Measurements from ENCODE around the gene PARD3.

Gene PARD3

DNA sequence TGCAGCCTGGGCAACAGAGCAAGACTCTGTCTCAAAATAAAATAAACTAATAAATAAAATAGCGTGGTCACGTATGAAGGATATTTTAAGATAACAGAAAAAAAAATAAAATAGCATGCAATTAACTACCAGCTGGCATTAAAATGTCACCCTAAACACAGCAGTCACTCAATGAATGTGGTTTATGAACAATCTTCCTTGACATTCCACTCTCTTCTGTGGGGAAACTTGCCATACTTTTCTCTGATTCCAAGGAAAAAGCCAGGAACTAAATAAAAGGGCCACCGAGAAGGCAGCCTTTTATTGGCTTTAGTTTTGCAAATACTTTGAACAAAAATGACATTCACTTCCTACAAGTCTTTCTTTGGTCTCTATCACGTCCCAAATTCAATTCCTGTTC is 266.6 kb downstream of the PARD3 start:
- Mint-ChIP-seq H3K36me3 (ENCODE audit: low read depth) (no peaks in the 10 kb centered on the region), H3K27ac (no peak overlapping the region), H3K4me3 (no peak overlapping the region), H3K27me3 (peaks cover 2% of the 10 kb centered on the region), H3K4me1 (ENCODE audit: low read depth) (no peaks in the 10 kb centered on the region), H3K9me3 (no peaks in the 10 kb centered on the region)

DNA sequence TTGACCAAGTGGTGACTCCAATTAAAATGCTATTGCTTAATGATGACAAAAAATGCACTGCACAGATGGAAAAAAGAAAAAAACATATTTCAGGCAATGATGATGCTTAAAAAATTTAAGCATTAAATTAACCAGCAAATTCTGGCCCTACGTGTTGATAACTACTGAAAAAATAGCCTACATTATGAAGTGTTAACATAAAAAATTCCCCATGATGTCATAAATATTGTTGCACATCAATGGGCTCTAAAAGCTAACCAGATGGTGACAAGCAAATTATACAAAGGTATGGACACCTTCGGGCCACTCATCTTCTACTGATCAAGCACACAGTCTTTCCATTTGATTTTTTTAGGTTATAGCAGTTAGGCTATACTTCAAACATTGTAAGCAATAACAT is 267.4 kb downstream of the PARD3 start:
- Mint-ChIP-seq H3K9me3 (no peaks in the 10 kb centered on the region), H3K4me3 (no peak overlapping the region), H3K4me1 (ENCODE audit: low read depth) (no peaks in the 10 kb centered on the region), H3K27ac (no peak overlapping the region), H3K36me3 (ENCODE audit: low read depth) (no peaks in the 10 kb centered on the region), H3K27me3 (peaks cover 2% of the 10 kb centered on the region)

DNA sequence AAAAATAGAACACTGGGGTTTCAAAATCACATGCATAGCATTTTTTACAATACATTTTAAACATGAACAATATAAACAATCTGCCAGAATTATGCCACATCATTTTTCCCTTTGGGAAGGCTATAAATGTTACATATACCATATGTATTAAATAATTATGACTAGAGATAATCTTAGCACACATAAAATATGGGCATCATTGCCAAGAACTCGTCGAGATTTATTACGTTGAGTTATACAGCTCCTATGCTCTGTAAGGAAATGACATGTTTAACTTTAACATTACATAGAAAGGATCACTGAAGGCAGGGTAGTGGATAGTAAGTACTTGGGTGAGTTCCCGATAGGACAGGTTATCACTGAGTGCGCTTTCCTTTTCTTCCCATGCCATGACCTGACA is 267.8 kb downstream of the PARD3 start:
- H3K4me1 Mint-ChIP-seq (ENCODE audit: low read depth) = no peaks in the 10 kb centered on the region
- H3K4me3 Mint-ChIP-seq = no peak overlapping the region
- no peaks in the 10 kb centered on the region for H3K9me3 Mint-ChIP-seq
- H3K27ac Mint-ChIP-seq = no peak overlapping the region
- H3K27me3 Mint-ChIP-seq = peaks cover 2% of the 10 kb centered on the region
- H3K36me3 Mint-ChIP-seq (ENCODE audit: low read depth) = no peaks in the 10 kb centered on the region

DNA sequence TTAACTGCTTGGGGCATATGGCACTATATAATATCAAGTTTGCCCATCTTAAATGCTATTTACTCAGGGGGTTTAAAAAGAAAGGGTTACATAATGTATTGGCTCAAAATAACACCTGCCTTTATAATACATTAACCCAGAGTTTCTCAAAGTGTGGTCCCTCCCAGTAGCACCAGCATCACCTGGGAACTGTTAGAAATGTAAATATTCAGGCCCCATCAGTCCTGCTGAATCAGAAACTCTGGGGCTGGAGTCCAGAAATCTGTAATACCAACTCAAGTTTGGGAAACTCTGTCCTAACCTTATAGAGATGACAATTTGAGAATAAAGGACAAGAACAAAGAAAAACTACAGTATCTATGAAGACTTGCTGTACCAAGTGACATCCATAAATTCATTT is 270.7 kb downstream of the PARD3 start:
- Mint-ChIP-seq H3K9me3 (no peaks in the 10 kb centered on the region), H3K27me3 (peaks cover 2% of the 10 kb centered on the region), H3K4me3 (no peak overlapping the region), H3K4me1 (ENCODE audit: low read depth) (no peaks in the 10 kb centered on the region), H3K27ac (no peak overlapping the region), H3K36me3 (ENCODE audit: low read depth) (no peaks in the 10 kb centered on the region)

DNA sequence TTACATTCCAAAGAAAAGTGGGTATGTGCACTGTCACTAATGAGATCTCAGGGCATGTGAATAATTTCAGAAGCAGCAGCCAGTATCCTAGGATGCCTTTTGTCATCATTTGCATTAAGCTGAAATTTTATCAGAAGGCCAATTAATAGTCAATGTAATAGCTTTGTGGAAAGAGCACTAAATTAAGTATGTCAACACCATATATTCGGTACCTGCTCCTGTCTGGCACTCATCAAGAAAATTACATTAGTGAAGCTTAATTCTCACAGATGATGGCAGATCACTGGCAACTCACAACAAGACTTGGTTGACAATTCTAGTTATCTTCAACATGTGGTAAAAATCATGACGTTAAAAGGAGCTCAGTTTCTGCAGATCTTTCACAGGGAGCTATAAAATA is 271.4 kb downstream of the PARD3 start:
- Mint-ChIP-seq H3K27me3 (peaks cover 2% of the 10 kb centered on the region), H3K36me3 (ENCODE audit: low read depth) (no peaks in the 10 kb centered on the region), H3K9me3 (no peaks in the 10 kb centered on the region), H3K4me3 (no peak overlapping the region), H3K27ac (no peak overlapping the region), H3K4me1 (ENCODE audit: low read depth) (no peaks in the 10 kb centered on the region)

DNA sequence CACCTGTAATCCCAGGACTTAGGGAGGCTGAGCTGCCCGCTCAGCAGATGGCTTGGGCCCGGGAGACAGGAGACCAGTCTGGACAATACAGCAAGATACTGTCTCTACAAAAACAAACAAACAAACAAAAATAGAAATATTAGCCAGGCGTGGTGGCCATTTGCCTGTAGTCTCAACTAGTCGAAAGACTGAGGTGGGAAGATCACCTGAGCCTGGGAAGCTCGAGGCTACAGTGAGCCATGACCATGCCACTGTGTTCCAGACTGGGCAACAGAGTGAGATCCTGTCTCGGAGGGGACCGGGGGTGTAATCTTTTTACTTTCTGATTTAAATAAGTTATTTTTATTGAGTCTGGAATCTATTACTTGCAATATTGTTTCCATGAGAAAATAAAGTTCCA is 274.6 kb downstream of the PARD3 start:
- Mint-ChIP-seq H3K27me3 (no peaks in the 10 kb centered on the region), H3K36me3 (ENCODE audit: low read depth) (no peaks in the 10 kb centered on the region), H3K4me1 (ENCODE audit: low read depth) (no peaks in the 10 kb centered on the region), H3K9me3 (no peaks in the 10 kb centered on the region), H3K4me3 (no peak overlapping the region), H3K27ac (no peak overlapping the region)

DNA sequence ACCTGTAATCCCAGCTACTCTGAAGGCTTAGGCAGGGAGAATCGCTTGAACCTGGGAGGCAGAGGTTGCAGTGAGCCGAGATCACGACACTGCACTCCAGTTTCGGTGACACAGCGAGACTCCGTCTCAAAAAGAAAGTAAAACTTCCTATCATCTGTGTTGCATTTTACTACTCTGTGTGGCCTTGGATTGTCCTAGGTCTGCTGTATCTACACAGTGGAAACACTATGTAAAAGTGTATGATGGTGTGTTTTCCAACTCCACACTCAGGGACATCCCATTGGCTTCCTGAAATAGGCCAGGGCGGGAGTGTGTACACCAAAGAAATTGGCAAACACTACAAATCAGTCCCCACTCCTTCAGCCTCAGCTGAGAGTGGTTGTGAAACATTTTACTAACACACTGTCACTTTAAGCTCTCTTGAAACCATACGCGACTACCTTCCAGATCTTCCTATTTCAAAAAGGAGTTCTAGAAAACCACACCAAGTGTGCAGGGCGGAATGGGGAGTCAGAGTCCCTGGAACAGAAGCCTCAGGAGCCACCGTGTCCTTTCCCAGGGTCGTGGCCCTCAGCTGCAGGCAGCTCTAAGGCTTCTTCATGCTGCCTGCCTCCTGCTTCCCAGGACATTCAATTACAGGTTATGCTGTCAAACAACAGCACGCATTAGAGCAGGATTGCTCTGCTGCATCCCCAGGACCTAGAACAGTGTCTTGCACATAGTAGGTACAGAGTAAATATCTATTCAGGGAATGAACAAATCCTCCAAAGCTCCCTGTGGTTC is 275.4 kb downstream of the PARD3 start:
- no peak overlapping the region for H3K4me3 Mint-ChIP-seq
- H3K4me1 Mint-ChIP-seq (ENCODE audit: low read depth) = no peaks in the 10 kb centered on the region
- no peaks in the 10 kb centered on the region for H3K9me3 Mint-ChIP-seq
- no peaks in the 10 kb centered on the region for H3K27me3 Mint-ChIP-seq
- H3K27ac Mint-ChIP-seq = no peak overlapping the region
- no peaks in the 10 kb centered on the region for H3K36me3 Mint-ChIP-seq (ENCODE audit: low read depth)

DNA sequence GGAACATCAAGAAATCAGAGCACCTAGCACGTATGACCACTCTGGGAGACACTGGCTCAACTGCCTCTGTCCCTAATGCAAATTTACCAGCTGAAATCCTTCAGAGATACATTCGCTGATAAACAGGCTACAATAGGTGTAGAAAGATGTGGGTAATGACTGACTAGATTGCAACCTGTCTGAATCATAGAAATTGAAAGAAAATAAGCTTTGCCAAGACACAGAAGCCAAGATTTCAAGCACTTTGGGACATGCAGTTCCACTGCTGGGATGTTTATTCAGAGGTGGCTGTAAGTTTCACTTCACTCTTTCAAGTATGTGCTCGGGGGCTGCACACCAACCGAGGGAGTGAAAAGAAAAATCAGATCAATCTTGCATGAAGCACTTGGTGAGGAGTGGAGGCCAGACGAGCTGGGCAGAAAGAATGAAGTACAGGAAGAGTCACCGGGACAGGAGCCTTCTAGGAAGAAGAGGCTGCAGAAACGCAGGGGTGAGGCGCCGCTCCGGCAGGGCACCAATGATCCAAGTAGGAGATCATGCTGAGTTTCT is 276.7 kb downstream of the PARD3 start:
- H3K27ac Mint-ChIP-seq = no peak overlapping the region
- H3K4me3 Mint-ChIP-seq = no peak overlapping the region

DNA sequence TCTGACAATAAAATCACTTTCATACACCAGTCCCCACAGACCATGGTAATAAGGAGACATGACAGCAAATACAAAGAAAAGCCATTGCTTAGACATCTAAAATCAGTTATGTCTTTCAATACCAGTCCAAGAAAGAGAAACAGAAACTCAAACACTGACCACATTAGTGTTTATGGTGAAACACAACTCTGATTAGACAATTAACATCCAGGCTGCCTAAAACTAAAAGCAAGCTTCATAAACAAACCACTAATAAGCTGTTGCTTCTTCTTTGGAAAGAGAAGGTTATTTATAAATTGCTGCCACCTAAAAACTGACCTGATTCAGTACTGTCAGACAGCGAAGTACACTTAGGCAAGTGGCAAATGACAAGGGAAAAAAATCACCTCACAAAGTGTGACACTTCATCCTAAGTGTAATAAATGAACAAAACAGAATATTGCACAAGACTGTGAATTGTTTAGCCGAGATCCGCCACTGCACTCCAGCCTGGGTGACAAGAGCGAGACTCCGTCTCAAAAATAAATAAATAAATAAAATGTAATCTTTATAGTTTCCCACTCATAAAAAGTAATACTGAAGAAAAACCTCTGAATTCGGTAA is 277.4 kb downstream of the PARD3 start:
- no peaks in the 10 kb centered on the region for H3K36me3 Mint-ChIP-seq (ENCODE audit: low read depth)
- no peak overlapping the region for H3K4me3 Mint-ChIP-seq
- H3K27ac Mint-ChIP-seq = no peak overlapping the region
- no peaks in the 10 kb centered on the region for H3K9me3 Mint-ChIP-seq
- no peaks in the 10 kb centered on the region for H3K4me1 Mint-ChIP-seq (ENCODE audit: low read depth)
- H3K27me3 Mint-ChIP-seq = peaks cover 1% of the 10 kb centered on the region

More for the DNA sequence above, 276.7 kb downstream of the PARD3 start:
- Mint-ChIP-seq H3K27me3 (no peaks in the 10 kb centered on the region), H3K4me1 (ENCODE audit: low read depth) (no peaks in the 10 kb centered on the region), H3K36me3 (ENCODE audit: low read depth) (no peaks in the 10 kb centered on the region), H3K9me3 (no peaks in the 10 kb centered on the region)

DNA sequence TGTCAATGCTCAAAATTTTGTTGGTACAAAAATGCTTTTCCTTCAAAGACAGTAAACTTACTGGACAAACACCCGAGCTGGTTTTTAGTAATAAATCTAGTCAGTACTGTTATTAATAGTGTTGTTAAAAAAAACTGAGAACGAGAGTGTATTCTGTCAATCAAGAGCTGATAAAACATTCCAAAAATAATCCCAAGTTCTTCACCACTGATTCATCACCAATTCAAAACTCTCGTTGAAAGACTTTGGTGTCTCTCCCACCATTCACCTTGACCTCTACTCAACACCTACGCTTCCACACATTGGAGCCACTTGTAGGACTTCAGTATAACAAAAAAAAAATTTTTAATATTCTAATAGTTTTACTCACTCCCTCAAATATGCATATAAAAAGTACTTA is 279.2 kb downstream of the PARD3 start:
- no peak overlapping the region for H3K4me3 Mint-ChIP-seq
- no peak overlapping the region for H3K27ac Mint-ChIP-seq
- H3K36me3 Mint-ChIP-seq (ENCODE audit: low read depth) = no peaks in the 10 kb centered on the region
- H3K4me1 Mint-ChIP-seq (ENCODE audit: low read depth) = no peaks in the 10 kb centered on the region
- H3K27me3 Mint-ChIP-seq = peaks cover 4% of the 10 kb centered on the region
- no peaks in the 10 kb centered on the region for H3K9me3 Mint-ChIP-seq

DNA sequence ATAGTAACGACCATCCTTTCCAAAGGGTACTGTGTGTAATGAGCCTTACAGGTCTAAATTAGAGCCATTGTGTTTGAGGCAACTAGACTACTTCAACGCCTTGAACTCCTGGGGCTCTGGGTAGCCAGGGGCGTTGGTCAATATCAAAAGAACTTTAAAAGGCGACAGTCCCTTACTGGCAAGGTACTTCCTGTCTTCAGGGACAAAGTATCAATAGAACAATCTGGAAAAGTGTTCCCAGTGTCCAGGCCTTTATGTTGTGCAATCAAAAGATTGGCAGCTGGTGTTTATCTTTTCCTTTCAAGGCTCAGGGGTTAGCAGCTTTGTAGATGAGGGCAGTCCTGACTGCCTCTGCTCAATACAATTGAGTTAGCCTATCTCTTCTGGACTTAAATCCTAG is 284.3 kb downstream of the PARD3 start:
- H3K4me3 Mint-ChIP-seq = no peak overlapping the region
- peaks cover 8% of the 10 kb centered on the region for H3K27me3 Mint-ChIP-seq
- no peaks in the 10 kb centered on the region for H3K36me3 Mint-ChIP-seq (ENCODE audit: low read depth)
- H3K9me3 Mint-ChIP-seq = no peaks in the 10 kb centered on the region
- no peaks in the 10 kb centered on the region for H3K4me1 Mint-ChIP-seq (ENCODE audit: low read depth)
- H3K27ac Mint-ChIP-seq = no peak overlapping the region

DNA sequence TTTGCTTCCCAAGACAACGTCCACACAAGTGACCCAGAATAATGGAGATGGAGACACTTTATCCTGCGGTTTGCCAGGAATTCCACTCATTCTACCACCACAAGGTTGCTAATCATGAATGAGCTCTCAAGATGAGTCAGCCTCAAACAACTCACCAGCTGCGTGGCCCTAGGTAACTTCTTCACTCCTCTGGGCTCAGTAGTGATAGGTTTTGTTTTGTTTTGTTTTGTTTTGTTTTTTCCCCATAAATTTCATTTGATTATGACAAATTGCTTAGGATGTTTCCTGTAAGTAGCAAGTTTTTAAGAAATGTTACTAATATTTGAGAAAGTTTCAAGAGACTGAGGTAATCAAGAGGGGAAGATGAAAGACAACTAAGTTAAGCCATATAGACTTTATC is 286.8 kb downstream of the PARD3 start:
- H3K4me3 Mint-ChIP-seq = no peak overlapping the region
- H3K4me1 Mint-ChIP-seq (ENCODE audit: low read depth) = no peaks in the 10 kb centered on the region
- H3K36me3 Mint-ChIP-seq (ENCODE audit: low read depth) = no peaks in the 10 kb centered on the region
- H3K27ac Mint-ChIP-seq = no peak overlapping the region
- no peaks in the 10 kb centered on the region for H3K9me3 Mint-ChIP-seq
- H3K27me3 Mint-ChIP-seq = peaks cover 8% of the 10 kb centered on the region

DNA sequence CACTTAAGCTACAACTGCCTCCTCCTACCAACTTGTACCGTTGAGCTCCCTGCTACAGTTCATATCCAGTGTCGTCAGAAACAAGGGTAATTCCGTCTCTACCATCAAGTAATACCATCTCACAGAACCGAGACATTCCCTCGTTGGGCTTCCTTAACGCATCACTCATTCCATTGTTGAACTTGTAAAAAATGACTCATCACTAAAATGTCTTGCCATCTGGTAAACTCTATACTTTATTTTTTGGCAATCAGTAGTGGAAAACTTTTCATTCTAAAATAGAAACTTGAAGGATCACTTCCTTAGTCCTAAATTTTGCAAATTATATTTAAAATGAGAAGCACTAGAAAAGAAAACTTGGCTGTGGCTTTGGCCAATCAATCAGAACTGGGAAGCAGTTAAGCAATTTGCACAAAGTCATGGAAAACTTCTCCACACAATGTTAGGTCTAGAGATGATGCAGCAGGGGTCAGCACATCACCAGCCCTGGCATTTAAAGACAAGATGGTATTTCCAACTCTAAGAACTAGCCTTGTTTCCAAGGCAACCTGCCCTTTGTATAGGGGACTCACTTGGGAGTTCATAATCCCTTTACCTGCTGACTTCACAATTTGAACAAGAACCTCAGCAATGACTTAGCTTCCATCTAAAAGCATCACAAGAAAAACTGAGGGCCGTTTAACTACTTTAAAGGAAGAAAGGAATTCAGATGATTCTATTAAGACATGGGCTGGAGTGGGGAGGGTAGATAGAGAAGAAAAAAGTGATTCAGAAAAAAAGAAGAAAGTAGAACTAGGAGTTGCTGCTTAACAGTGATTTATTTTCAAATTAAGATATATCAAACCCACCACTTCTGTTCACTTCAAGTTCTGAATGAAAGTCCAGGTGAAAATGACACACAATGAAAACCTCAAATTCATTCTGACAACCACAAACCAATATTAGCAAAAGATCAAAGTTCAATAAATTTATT is 288.1 kb downstream of the PARD3 start:
- Mint-ChIP-seq H3K36me3 (ENCODE audit: low read depth) (no peaks in the 10 kb centered on the region), H3K4me3 (no peak overlapping the region), H3K9me3 (no peaks in the 10 kb centered on the region), H3K27me3 (peaks cover 4% of the 10 kb centered on the region), H3K4me1 (ENCODE audit: low read depth) (peaks cover 7% of the 10 kb centered on the region), H3K27ac (no peak overlapping the region)

DNA sequence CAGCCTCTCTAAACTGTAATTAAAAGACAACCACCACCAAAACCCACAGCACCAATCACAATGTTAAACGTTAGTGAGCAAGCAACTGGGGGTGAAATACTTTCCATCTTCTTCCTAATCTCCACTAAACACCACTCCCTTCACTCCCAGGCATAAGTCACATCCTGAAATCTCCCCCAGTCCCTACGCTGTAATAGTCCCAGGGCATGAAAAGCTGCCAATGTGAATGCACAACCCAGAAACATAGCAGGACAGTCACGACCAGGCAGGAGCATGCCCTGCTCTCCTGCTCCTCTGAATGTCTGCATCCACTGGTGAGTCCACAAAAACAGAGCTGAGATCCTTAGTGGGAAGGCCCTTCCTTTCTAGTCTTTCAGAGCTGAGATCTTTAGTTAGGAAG is 288.9 kb downstream of the PARD3 start:
- H3K36me3 Mint-ChIP-seq (ENCODE audit: low read depth) = no peaks in the 10 kb centered on the region
- H3K27ac Mint-ChIP-seq = no peak overlapping the region
- H3K4me1 Mint-ChIP-seq (ENCODE audit: low read depth) = peaks cover 7% of the 10 kb centered on the region
- H3K27me3 Mint-ChIP-seq = peaks cover 4% of the 10 kb centered on the region
- H3K9me3 Mint-ChIP-seq = no peaks in the 10 kb centered on the region
- no peak overlapping the region for H3K4me3 Mint-ChIP-seq
